OCI-LY7 (cell line): ENCODE measurements around the gene APLN. TPM values are rescaled to one million over a fixed set of nuclear protein-coding genes. Genes with fewer than 3 reads are reported as not detected.

ENCODE experiments used
- BruUV-seq: library from RNA; stranded (reverse); fragments of 400-500 nt; replicated peaks from 2 replicates; lab custom pipeline; 2021; lab: Mats Ljungman, UMichigan
- CTCF ChIA-PET: fragments of 300-600 bp; sonication (Branson Sonifier 250); formaldehyde crosslinking; loops from one replicate; lab custom pipeline; 2022; ENCODE audit warnings: antibody characterized with exemption; ENCODE audit not compliant: unreplicated experiment; lab: Charles Lee
- POLR2A ChIA-PET: fragments of 300-600 bp; sonication (Branson Sonifier 250); formaldehyde crosslinking; loops from one replicate; lab custom pipeline; 2022; ENCODE audit warnings: antibody characterized with exemption; lab: Charles Lee
- DNase-seq: peaks from one replicate; pipeline ENCODE4 v3.0.0-alpha.2; 2015; ENCODE audit warnings: low spot score
- H2AFZ ChIP-seq: fragments of 200-600 bp; sonication (generic), shearing (Covaris generic); 2 replicates; pipeline ENCODE4 v1.6.1; 2014; ENCODE audit warnings: mild to moderate bottlenecking, antibody characterized with exemption, low read length, moderate library complexity
- H3K27ac ChIP-seq: fragments of 200-600 bp; sonication (generic); 2 replicates; pipeline ENCODE4 v1.5.1; 2014; ENCODE audit warnings: mixed run types, low read depth, mild to moderate bottlenecking, moderate library complexity, low read length, inconsistent platforms; ENCODE audit not compliant: poor library complexity, severe bottlenecking
- H3K36me3 ChIP-seq: fragments of 200-600 bp; sonication (generic); 2 replicates; pipeline ENCODE4 v1.6.1; 2014; ENCODE audit warnings: mild to moderate bottlenecking, antibody characterized with exemption, low read length, moderate library complexity, mixed read lengths; ENCODE audit not compliant: insufficient read depth
- H3K4me1 ChIP-seq: fragments of 200-600 bp; sonication (generic); 2 replicates; pipeline ENCODE4 v1.5.1; 2014; ENCODE audit warnings: mild to moderate bottlenecking, low read length; ENCODE audit not compliant: insufficient read depth, poor library complexity, severe bottlenecking
- H3K4me2 ChIP-seq: fragments of 200-600 bp; sonication (generic); 2 replicates; pipeline ENCODE4 v1.6.1; 2014; ENCODE audit warnings: mild to moderate bottlenecking, low read length
- H3K4me3 ChIP-seq: fragments of 200-600 bp; sonication (generic); 2 replicates; pipeline ENCODE4 v1.5.1; 2014; ENCODE audit warnings: mild to moderate bottlenecking, low read depth, low read length; ENCODE audit not compliant: poor library complexity, severe bottlenecking
- H3K79me2 ChIP-seq: fragments of 200-600 bp; sonication (generic); 2 replicates; pipeline ENCODE4 v1.6.1; 2016; ENCODE audit warnings: low read depth, mild to moderate bottlenecking, low read length, moderate library complexity, mixed read lengths; ENCODE audit not compliant: insufficient read depth
- H3K9me2 ChIP-seq: fragments of 200-600 bp; sonication (generic); 2 replicates; pipeline ENCODE4 v1.6.1; 2016; ENCODE audit warnings: mild to moderate bottlenecking, low read length, mixed read lengths; ENCODE audit not compliant: insufficient read depth
- H3K9me3 ChIP-seq: fragments of 200-600 bp; sonication (generic); 2 replicates; pipeline ENCODE4 v1.6.1; 2014; ENCODE audit warnings: mild to moderate bottlenecking, mixed run types, low read length, mixed read lengths
- H4K20me1 ChIP-seq: fragments of 200-600 bp; sonication (generic); 2 replicates; pipeline ENCODE4 v1.6.1; 2014; ENCODE audit warnings: mild to moderate bottlenecking, antibody characterized with exemption, low read length, moderate library complexity, mixed read lengths; ENCODE audit not compliant: insufficient read depth
- EZH2phosphoT487 ChIP-seq: fragments of 200-600 bp; sonication (generic); IDR thresholded peaks from 2 replicates; pipeline ENCODE4 v1.6.1; 2018; ENCODE audit warnings: low read depth, borderline replicate concordance, mild to moderate bottlenecking, mixed run types, antibody characterized with exemption, low read length, moderate library complexity, mixed read lengths
- intact Hi-C: fragments of 100-400 bp; cut with micrococcal nuclease; formaldehyde crosslinking; loops from one replicate; pipeline ENCODE4 v1.10.0; 2022; ENCODE audit not compliant: unreplicated experiment
- total RNA-seq, 2 experiments: library from RNA; depleted of rRNA in 1 of 2; stranded (reverse); fragments of >200 nt in 1 of 2; shearing (Covaris generic) in 1 of 2; gene quantifications; 2 replicates each; pipeline ENCODE4 v1.2.3, GENCODE V29; 2014 to 2022
- TF ChIP-seq, protein P1 (sequence below): fragments of 200-600 bp; sonication (generic); conservative IDR thresholded peaks from 2 replicates; pipeline ENCODE4 v1.5.1; 2014; ENCODE audit warnings: mild to moderate bottlenecking, antibody characterized with exemption, low read length, moderate library complexity, mixed read lengths

Gene APLN
- total RNA-seq, 2 experiments from 2014 or later = 0.13 TPM; not detected in 1

DNA sequence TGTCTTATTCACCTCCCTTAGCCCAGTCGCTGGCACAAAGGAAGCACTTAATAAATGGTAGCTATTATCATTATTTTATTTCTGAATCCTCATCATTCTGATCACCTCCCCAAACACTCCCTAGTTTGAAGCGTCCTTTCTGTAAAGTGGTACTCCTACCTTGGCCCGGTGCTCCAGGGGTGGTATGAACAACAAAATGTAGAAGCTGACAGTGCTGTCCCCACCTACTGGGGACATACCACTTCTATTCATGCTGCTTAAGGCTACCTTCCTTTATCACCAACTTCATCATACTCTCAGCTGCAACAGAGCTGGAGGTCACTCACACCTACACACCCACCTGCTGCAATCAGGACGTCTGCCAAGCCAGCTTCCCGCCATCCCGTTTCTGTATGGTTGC, 40.8 kb upstream of the APLN start:
- CTCF ChIA-PET = no interaction called here
- Histone ChIP-seq H3K9me3 (no peaks in the 10 kb centered on the region), H3K4me3 (no peak overlapping the region), H3K9me2 (no peaks in the 10 kb centered on the region), H3K36me3 (no peaks in the 10 kb centered on the region), H4K20me1 (no peaks in the 10 kb centered on the region), H2AFZ (no peak overlapping the region), H3K27ac (no peak overlapping the region), H3K4me1 (peaks cover 12% of the 10 kb centered on the region), H3K79me2 (no peaks in the 10 kb centered on the region), H3K4me2 (no peak overlapping the region)
- intact Hi-C loops = no loop called here
- no peak for DNase-seq
- no peak for TF ChIP-seq EZH2phosphoT487
- TF ChIP-seq, protein P1, sequence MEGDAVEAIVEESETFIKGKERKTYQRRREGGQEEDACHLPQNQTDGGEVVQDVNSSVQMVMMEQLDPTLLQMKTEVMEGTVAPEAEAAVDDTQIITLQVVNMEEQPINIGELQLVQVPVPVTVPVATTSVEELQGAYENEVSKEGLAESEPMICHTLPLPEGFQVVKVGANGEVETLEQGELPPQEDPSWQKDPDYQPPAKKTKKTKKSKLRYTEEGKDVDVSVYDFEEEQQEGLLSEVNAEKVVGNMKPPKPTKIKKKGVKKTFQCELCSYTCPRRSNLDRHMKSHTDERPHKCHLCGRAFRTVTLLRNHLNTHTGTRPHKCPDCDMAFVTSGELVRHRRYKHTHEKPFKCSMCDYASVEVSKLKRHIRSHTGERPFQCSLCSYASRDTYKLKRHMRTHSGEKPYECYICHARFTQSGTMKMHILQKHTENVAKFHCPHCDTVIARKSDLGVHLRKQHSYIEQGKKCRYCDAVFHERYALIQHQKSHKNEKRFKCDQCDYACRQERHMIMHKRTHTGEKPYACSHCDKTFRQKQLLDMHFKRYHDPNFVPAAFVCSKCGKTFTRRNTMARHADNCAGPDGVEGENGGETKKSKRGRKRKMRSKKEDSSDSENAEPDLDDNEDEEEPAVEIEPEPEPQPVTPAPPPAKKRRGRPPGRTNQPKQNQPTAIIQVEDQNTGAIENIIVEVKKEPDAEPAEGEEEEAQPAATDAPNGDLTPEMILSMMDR = no peak
- no TSS peak for BruUV-seq
- POLR2A ChIA-PET = interaction anchor here (0.8 kb wide), 1 partner anchor 14 kb away, joined by 4 read pairs; no protein-coding TSS in a partner anchor

DNA sequence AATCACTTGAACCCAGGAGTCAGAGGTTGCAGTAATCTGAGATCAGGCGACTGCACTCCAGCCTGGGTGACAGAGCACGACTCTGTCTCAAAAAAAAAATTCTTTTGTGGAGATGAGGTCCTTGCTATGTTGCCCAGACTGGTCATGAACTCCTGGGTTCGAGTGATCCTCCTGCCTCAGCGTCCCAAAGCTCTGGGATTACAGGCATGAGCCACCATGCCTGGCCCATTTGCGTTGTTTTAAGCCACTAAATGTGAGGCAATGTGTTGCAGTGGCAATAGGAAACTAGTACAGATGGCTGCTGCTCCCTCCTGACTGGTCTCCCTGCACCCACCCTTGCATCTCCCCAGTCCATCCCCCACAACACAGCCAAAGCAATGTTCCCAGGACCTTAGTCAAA, 40.0 kb upstream of the APLN start:
- DNase-seq = no peak
- Histone ChIP-seq H3K9me3 (no peaks in the 10 kb centered on the region), H3K4me2 (no peak overlapping the region), H3K27ac (no peak overlapping the region), H4K20me1 (no peaks in the 10 kb centered on the region), H3K79me2 (no peaks in the 10 kb centered on the region), H3K36me3 (no peaks in the 10 kb centered on the region), H3K9me2 (no peaks in the 10 kb centered on the region), H3K4me3 (no peak overlapping the region), H3K4me1 (peaks cover 12% of the 10 kb centered on the region), H2AFZ (no peak overlapping the region)
- intact Hi-C loops = no loop called here
- CTCF ChIA-PET = no interaction called here
- POLR2A ChIA-PET = no interaction called here
- TF ChIP-seq, protein P1 = no peak
- no peak for TF ChIP-seq EZH2phosphoT487
- no TSS peak for BruUV-seq

DNA sequence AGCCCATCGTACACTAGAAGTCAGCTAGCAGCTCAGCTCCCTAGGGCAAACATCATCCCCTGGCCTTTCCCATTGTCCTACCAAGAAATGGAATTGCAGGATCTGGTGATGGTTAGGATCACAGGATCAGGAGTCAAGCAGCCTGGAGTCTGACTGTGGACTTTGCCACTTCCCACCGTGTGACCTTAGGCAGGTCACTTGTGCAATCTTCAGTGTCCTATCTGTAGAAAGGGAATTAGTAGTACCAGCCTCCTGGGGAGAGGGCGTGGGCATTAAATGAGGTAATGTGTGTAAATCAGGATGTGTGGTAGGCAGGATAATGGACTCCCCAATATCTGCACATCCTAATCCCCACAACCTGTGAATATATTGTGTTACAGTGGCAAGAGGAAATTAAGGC, 38.6 kb upstream of the APLN start:
- intact Hi-C loops = no loop called here
- H3K4me2 ChIP-seq = no peak overlapping the region
- peaks cover 12% of the 10 kb centered on the region for H3K4me1 ChIP-seq
- H2AFZ ChIP-seq = no peak overlapping the region
- H4K20me1 ChIP-seq = no peaks in the 10 kb centered on the region
- no peak overlapping the region for H3K27ac ChIP-seq
- ChIA-PET CTCF (no interaction called here), POLR2A (no interaction called here)
- DNase-seq = no peak
- no peaks in the 10 kb centered on the region for H3K9me2 ChIP-seq
- H3K36me3 ChIP-seq = no peaks in the 10 kb centered on the region
- no peak overlapping the region for H3K4me3 ChIP-seq
- H3K9me3 ChIP-seq = no peaks in the 10 kb centered on the region
- BruUV-seq = no TSS peak
- TF ChIP-seq, protein P1 = no peak
- H3K79me2 ChIP-seq = no peaks in the 10 kb centered on the region
